ENCODE data around the gene S100A11. TPM values are rescaled to one million over a fixed set of nuclear protein-coding genes. Genes with fewer than 3 reads are reported as not detected.

S100A11 gene
- total RNA-seq, 1 experiment from 2014 or later, result 474 TPM

- BruUV-seq (replicated peaks), result no TSS peak
- intact Hi-C loops (cut with micrococcal nuclease; ENCODE audit: unreplicated experiment), result no loop called here
- CTCF ChIA-PET, result no interaction called here
These were observed 6.9 kb downstream of the S100A11 start for GRCh38 chr1:152029929-152030211.

GRCh38 chr1:152029144-152029928, 7.5 kb downstream of the S100A11 start:
- ChIA-PET POLR2A (no interaction called here), CTCF (no interaction called here)
- DNase-seq (ENCODE audit: low read depth, low spot score) (no peak), ATAC-seq (no peak)
- BruUV-seq (replicated peaks), result no TSS peak
- in situ Hi-C loops (cut with HindIII; ENCODE audit: low pct_unique_long_range_greater_than_20kb, low sequenced_read_pairs) (no loop called here), intact Hi-C loops (cut with micrococcal nuclease; ENCODE audit: unreplicated experiment) (no loop called here)
- Histone ChIP-seq H3K27me3 (ENCODE audit: control insufficient read depth, insufficient read depth, low read length) (no peaks in the 10 kb centered on the region), H3K36me3 (ENCODE audit: control insufficient read depth, insufficient read depth, low read length) (peaks cover 20% of the 10 kb centered on the region), H3K27ac (ENCODE audit: low read length) (peak overlapping the region; percentile 49; the same call in 1 of the 2 replicates), H3K9me3 (ENCODE audit: control insufficient read depth, insufficient read depth, low read depth, low read length) (no peaks in the 10 kb centered on the region), H3K4me1 (ENCODE audit: control insufficient read depth, insufficient read depth, low read length) (peaks cover 7% of the 10 kb centered on the region), H3K4me3 (ENCODE audit: low read depth in 2 of 2, low read length in 2 of 2) (no peak overlapping the region)
- TF ChIP-seq REST (IDR thresholded peaks at IDR 0.05; ENCODE audit: insufficient read depth in 1 of 2, low read depth in 2 of 2, low read length in 1 of 2) (no peak), SIN3A (IDR thresholded peaks at IDR 0.05; ENCODE audit: borderline replicate concordance, insufficient read depth, low read depth, low read length) (no peak), TCF7L2 (IDR thresholded peaks at IDR 0.05; ENCODE audit: low read depth, low read length) (no peak), POLR2AphosphoS5 (IDR thresholded peaks at IDR 0.05; ENCODE audit: low read depth, low read length) (no peak), CTCF (IDR thresholded peaks at IDR 0.05) (no peak)

More at GRCh38 chr1:152029929-152030211, 6.9 kb downstream of the S100A11 start:
- no peaks in the 10 kb centered on the region for H3K9me3 ChIP-seq (ENCODE audit: control insufficient read depth, insufficient read depth, low read depth, low read length)
- no peak for DNase-seq (ENCODE audit: low read depth, low spot score)
- in situ Hi-C loops (cut with HindIII; ENCODE audit: low pct_unique_long_range_greater_than_20kb, low sequenced_read_pairs), result no loop called here
- H3K27ac ChIP-seq (ENCODE audit: low read length), result peak overlapping the region; percentile 49; the same call in 1 of the 2 replicates
- POLR2A ChIA-PET, result no interaction called here
- peaks cover 20% of the 10 kb centered on the region for H3K36me3 ChIP-seq (ENCODE audit: control insufficient read depth, insufficient read depth, low read length)
- peaks cover 13% of the 10 kb centered on the region for H3K4me1 ChIP-seq (ENCODE audit: control insufficient read depth, insufficient read depth, low read length)
- no peaks in the 10 kb centered on the region for H3K27me3 ChIP-seq (ENCODE audit: control insufficient read depth, insufficient read depth, low read length)
- no peak overlapping the region for H3K4me3 ChIP-seq (ENCODE audit: low read depth in 2 of 2, low read length in 2 of 2)
- TF ChIP-seq POLR2AphosphoS5 (IDR thresholded peaks at IDR 0.05; ENCODE audit: low read depth, low read length), result no peak
- no peak for TF ChIP-seq SIN3A (IDR thresholded peaks at IDR 0.05; ENCODE audit: borderline replicate concordance, insufficient read depth, low read depth, low read length)
- no peak for TF ChIP-seq REST (IDR thresholded peaks at IDR 0.05; ENCODE audit: insufficient read depth in 1 of 2, low read depth in 2 of 2, low read length in 1 of 2)
- no peak for TF ChIP-seq TCF7L2 (IDR thresholded peaks at IDR 0.05; ENCODE audit: low read depth, low read length)
- no peak for TF ChIP-seq CTCF (IDR thresholded peaks at IDR 0.05)
- ATAC-seq, result no peak
